Osteocyte (in vitro differentiated cells): ENCODE measurements around the gene SAC3D1. TPM values are rescaled to one million over a fixed set of nuclear protein-coding genes. Genes with fewer than 3 reads are reported as not detected.
A peak's percentile ranks its signal among the peaks of the same experiment; 100 is the strongest.

Source experiments
- DNase-seq: peaks from one replicate; pipeline ENCODE4 v3.0.0; 2021; ENCODE audit warnings: mixed read lengths; ENCODE audit not compliant: unreplicated experiment; ENCODE audit errors: extremely low spot score
- H3K27ac Mint-ChIP-seq: one replicate; pipeline ENCODE4 v1.8.0; 2021; ENCODE audit warnings: mild to moderate bottlenecking, mixed read lengths; ENCODE audit not compliant: unreplicated experiment
- H3K27me3 Mint-ChIP-seq: one replicate; pipeline ENCODE4 v1.8.0; 2021; ENCODE audit warnings: mixed read lengths; ENCODE audit not compliant: unreplicated experiment
- H3K36me3 Mint-ChIP-seq: one replicate; pipeline ENCODE4 v1.8.0; 2021; ENCODE audit warnings: mixed read lengths; ENCODE audit not compliant: unreplicated experiment
- H3K4me1 Mint-ChIP-seq: one replicate; pipeline ENCODE4 v1.8.0; 2021; ENCODE audit warnings: mixed read lengths; ENCODE audit not compliant: unreplicated experiment
- H3K4me3 Mint-ChIP-seq: one replicate; pipeline ENCODE4 v1.8.0; 2021; ENCODE audit warnings: mild to moderate bottlenecking, moderate library complexity, mixed read lengths; ENCODE audit not compliant: unreplicated experiment
- H3K9me3 Mint-ChIP-seq: one replicate; pipeline ENCODE4 v1.8.0; 2021; ENCODE audit warnings: mixed read lengths; ENCODE audit not compliant: unreplicated experiment
- total RNA-seq: library from RNA; stranded (reverse); gene quantifications from 2 replicates; pipeline ENCODE4 v1.2.1, GENCODE V29; 2021
- TF ChIP-seq, protein P1 (sequence below): fragments of 200-600 bp; sonication (generic); IDR thresholded peaks from 2 replicates; pipeline ENCODE4 v1.5.0; 2021; ENCODE audit warnings: antibody characterized with exemption, mild to moderate bottlenecking, moderate library complexity

Gene SAC3D1
- total RNA-seq, 1 donor from 2014 or later = 15.0 TPM

DNA sequence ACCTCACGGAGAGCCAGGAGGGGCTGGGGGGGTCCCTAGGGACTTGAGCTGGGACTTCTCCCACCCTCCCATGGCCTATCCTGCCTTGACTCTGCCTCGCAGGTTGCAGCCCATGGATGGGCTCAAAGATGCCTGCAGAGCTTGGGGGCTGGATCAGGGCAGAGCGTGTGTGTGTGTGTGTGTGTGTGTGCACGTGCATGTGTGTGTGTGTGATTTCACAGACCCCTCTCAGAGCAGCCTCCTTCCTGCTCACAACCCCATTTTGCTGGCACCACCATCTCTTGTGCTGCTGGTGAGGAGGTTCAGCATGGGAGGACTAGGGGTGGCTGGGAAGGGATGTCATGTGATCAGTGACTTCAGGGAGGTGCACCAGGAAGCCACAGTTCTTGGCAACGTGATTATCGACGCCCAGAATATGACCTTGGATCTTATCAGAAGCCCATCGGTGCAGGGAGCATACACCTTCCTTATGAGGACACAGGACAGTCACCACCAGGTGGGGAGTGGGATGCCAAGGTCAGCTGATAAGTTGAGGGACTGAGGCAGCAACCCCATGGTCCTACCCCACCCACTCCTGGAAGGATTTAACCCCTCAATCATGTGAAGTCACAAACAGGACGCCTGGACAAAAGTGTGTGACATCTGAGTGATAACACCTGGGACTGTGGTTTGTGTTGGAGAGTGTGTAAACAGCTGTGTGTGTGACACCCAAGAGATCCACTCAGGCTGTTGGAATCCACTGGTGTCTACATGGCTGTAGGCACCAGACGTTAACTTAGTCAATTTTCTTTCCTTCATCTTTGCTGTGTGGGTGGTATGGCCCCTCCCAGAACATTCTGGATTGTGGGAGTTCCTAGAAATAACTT, 19.2 kb downstream of the SAC3D1 start:
- no peaks in the 10 kb centered on the region for H3K4me1 Mint-ChIP-seq
- no peaks in the 10 kb centered on the region for H3K27me3 Mint-ChIP-seq
- TF ChIP-seq, protein P1, sequence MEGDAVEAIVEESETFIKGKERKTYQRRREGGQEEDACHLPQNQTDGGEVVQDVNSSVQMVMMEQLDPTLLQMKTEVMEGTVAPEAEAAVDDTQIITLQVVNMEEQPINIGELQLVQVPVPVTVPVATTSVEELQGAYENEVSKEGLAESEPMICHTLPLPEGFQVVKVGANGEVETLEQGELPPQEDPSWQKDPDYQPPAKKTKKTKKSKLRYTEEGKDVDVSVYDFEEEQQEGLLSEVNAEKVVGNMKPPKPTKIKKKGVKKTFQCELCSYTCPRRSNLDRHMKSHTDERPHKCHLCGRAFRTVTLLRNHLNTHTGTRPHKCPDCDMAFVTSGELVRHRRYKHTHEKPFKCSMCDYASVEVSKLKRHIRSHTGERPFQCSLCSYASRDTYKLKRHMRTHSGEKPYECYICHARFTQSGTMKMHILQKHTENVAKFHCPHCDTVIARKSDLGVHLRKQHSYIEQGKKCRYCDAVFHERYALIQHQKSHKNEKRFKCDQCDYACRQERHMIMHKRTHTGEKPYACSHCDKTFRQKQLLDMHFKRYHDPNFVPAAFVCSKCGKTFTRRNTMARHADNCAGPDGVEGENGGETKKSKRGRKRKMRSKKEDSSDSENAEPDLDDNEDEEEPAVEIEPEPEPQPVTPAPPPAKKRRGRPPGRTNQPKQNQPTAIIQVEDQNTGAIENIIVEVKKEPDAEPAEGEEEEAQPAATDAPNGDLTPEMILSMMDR = no peak
- no peaks in the 10 kb centered on the region for H3K36me3 Mint-ChIP-seq
- no peaks in the 10 kb centered on the region for H3K9me3 Mint-ChIP-seq
- H3K27ac Mint-ChIP-seq = no peak overlapping the region
- H3K4me3 Mint-ChIP-seq = no peak overlapping the region
- no peak for DNase-seq

DNA sequence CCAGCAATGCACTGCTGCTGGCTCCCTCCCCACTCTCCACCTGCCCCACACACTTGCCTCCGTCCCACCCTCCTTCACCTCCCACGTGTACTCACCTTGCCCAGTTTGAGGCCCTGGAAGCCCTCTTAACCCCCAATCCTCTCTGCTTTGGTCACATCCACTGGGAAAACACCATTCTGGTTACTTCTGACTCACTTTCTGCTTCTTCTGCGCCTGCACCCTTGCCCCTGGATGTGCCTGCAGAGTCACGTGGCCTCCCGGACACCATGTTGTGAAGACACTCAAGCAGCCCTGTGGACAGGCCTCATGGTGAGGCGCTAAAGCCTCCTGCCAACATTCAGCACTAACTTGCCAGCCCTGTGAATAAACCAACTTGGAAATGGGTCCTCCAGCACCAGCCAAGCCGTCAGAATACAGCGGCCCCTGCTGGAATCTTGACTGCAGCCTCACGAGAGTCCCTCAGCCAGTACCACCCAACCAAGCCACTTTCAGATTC, 20.0 kb downstream of the SAC3D1 start:
- H3K4me1 Mint-ChIP-seq = no peaks in the 10 kb centered on the region
- no peak for DNase-seq
- no peak overlapping the region for H3K27ac Mint-ChIP-seq
- H3K27me3 Mint-ChIP-seq = no peaks in the 10 kb centered on the region
- H3K36me3 Mint-ChIP-seq = no peaks in the 10 kb centered on the region
- H3K9me3 Mint-ChIP-seq = no peaks in the 10 kb centered on the region
- no peak overlapping the region for H3K4me3 Mint-ChIP-seq
- TF ChIP-seq, protein P1 = peak; percentile 27

DNA sequence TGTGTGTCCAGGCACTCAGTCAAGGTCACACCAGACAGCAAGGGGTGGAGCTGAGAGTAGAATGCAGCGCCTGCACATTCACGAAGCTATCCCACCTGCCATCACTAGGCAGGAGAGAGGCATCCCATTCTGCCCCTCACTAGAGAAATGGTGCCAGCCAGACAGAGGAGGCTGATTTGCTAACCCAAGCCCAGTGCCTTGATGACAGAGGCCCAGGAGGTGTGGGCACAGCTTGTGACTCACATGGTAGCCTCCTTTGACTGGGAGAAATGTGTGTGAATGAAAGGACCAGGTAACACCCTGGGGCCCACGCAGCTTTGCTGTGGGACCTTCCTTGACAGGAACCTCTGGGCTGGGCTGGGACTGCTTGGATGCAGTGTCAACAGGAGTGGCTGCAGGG, 22.5 kb downstream of the SAC3D1 start:
- TF ChIP-seq, protein P1 = no peak
- Mint-ChIP-seq H3K4me3 (no peak overlapping the region), H3K4me1 (no peaks in the 10 kb centered on the region), H3K9me3 (no peaks in the 10 kb centered on the region), H3K36me3 (no peaks in the 10 kb centered on the region), H3K27ac (no peak overlapping the region), H3K27me3 (no peaks in the 10 kb centered on the region)
- DNase-seq = no peak

DNA sequence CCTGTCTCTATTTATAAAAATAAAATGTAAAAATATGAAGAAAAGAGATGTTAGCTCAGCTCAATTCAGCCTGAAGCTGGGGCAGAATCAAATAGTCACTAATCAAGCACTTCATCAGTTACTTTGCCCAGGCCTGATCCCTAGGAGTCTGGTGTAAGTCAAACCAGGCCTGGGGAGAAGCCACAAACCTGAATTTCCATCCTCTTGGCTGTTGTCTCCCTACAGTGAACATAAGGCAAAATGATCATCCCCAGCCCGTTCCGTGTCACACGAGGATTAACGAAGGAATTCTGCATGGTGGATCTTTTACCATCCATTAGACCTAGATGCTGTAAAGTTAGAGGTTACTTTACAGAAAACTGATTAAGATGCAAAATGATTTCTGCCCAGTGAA, 23.8 kb downstream of the SAC3D1 start:
- DNase-seq = no peak
- no peaks in the 10 kb centered on the region for H3K9me3 Mint-ChIP-seq
- TF ChIP-seq, protein P1 = no peak
- no peaks in the 10 kb centered on the region for H3K27me3 Mint-ChIP-seq
- no peaks in the 10 kb centered on the region for H3K4me1 Mint-ChIP-seq
- no peak overlapping the region for H3K27ac Mint-ChIP-seq
- H3K4me3 Mint-ChIP-seq = no peak overlapping the region
- no peaks in the 10 kb centered on the region for H3K36me3 Mint-ChIP-seq

DNA sequence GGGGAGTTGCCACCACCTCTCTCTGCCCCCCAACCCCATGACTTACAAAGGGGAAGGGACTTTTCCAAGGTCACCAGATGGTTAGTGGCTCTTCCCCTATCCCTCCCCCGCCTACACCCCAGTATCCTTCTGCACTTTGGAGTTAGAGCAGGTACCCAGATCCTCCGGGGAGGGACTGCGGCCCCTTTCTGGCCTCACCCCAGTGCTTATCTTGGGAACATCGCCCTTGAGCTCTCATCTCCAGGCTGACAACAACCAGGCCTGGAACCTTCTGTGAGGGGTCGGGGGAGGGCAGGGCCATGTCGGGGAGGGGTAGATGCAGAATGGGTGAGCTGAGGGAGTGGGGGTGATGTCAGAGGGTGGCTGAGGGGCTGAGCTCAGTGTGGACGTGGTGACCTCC, 24.8 kb downstream of the SAC3D1 start:
- no peaks in the 10 kb centered on the region for H3K36me3 Mint-ChIP-seq
- no peak overlapping the region for H3K27ac Mint-ChIP-seq
- no peaks in the 10 kb centered on the region for H3K27me3 Mint-ChIP-seq
- TF ChIP-seq, protein P1 = no peak
- H3K4me3 Mint-ChIP-seq = no peak overlapping the region
- no peak for DNase-seq
- H3K9me3 Mint-ChIP-seq = no peaks in the 10 kb centered on the region
- H3K4me1 Mint-ChIP-seq = no peaks in the 10 kb centered on the region
